ENCODE measurements around the gene VILL.

DNA sequence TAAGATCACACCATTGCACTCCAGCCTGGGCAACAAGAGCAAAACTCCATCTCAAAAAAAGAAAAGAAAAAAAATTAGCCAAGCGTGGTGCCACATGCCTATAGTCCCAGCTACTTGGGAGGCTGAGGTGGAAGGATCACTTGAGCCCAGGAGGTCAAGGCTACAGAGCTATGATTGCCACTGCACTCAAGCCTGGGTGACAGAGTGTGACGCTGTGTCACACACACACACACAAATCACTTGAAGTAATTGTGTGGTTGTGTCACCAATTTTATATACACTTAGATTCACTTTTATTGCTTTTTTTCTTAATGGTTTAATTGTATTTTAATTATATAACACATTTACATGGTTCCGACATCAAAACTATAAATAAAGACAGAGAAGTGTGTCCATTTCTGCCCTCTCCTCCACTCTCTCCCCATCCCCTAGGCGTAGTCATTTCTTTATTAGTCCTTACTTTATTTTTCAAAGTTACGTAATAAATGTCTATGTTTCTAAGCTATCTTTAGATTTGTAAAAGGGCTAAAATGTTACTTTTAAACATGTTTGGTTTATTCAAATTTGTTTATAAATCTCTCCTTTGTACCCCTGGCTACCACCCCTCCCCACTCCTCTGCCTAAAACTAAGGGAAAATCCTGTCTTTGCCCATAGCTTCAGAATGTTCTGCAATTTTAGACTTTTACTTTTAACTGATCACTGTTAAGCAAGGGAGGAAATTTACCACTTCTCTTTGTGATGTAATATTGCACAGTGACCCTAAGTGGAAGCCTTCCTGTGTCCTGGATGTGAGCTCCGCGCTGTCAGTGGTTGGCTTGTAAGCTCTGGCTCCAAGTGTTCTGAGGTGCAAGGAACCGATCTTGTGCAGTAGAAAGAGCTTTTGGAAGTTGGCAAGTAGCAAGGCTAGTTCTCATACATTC is 10.8 kb upstream of the VILL start:
- TF ChIP-seq POLR2AphosphoS5 (IDR thresholded peaks at IDR 0.05): no peak
- TF ChIP-seq, protein P1, sequence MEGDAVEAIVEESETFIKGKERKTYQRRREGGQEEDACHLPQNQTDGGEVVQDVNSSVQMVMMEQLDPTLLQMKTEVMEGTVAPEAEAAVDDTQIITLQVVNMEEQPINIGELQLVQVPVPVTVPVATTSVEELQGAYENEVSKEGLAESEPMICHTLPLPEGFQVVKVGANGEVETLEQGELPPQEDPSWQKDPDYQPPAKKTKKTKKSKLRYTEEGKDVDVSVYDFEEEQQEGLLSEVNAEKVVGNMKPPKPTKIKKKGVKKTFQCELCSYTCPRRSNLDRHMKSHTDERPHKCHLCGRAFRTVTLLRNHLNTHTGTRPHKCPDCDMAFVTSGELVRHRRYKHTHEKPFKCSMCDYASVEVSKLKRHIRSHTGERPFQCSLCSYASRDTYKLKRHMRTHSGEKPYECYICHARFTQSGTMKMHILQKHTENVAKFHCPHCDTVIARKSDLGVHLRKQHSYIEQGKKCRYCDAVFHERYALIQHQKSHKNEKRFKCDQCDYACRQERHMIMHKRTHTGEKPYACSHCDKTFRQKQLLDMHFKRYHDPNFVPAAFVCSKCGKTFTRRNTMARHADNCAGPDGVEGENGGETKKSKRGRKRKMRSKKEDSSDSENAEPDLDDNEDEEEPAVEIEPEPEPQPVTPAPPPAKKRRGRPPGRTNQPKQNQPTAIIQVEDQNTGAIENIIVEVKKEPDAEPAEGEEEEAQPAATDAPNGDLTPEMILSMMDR (IDR thresholded peaks at IDR 0.05): no peak
